GM19395 (cell line): ENCODE measurements around the gene RIPOR2.

Experiments used
- ATAC-seq: cut with Tn5 transposase; IDR thresholded peaks from one replicate; pipeline ENCODE4 v1.9.1; 2021; ENCODE audit warnings: mild to moderate bottlenecking, moderate library complexity; ENCODE audit not compliant: unreplicated experiment

RIPOR2 gene

GRCh38 chr6:24856246-24856599 lies 79.5 kb downstream of the RIPOR2 start:
- ATAC-seq: no peak

GRCh38 chr6:24855395-24856245 lies 80.1 kb downstream of the RIPOR2 start:
- ATAC-seq: no peak

GRCh38 chr6:24854077-24854666 lies 81.6 kb downstream of the RIPOR2 start:
- no peak for ATAC-seq

GRCh38 chr6:24851086-24851485 lies 84.7 kb downstream of the RIPOR2 start:
- ATAC-seq: no peak

GRCh38 chr6:24849713-24850112 lies 86.0 kb downstream of the RIPOR2 start:
- ATAC-seq: no peak

GRCh38 chr6:24848461-24848860 lies 87.3 kb downstream of the RIPOR2 start:
- ATAC-seq: no peak

- no peak for ATAC-seq
Observed at GRCh38 chr6:24847402-24847801, 88.4 kb downstream of the RIPOR2 start.

- ATAC-seq: no peak
Observed at GRCh38 chr6:24845578-24845977, 90.2 kb downstream of the RIPOR2 start.

- ATAC-seq: no peak
Observed at GRCh38 chr6:24844903-24845302, 90.9 kb downstream of the RIPOR2 start.

GRCh38 chr6:24844061-24844460 lies 91.7 kb downstream of the RIPOR2 start:
- ATAC-seq: no peak

- ATAC-seq: no peak
Observed at GRCh38 chr6:24840187-24840586, 95.6 kb downstream of the RIPOR2 start.

- no peak for ATAC-seq
Observed at GRCh38 chr6:24838994-24839393, 96.8 kb downstream of the RIPOR2 start.

GRCh38 chr6:24838081-24838480 lies 97.7 kb downstream of the RIPOR2 start:
- ATAC-seq: no peak

GRCh38 chr6:24836109-24836508 lies 99.7 kb downstream of the RIPOR2 start:
- no peak for ATAC-seq

GRCh38 chr6:24833711-24834386 lies 101.9 kb downstream of the RIPOR2 start:
- no peak for ATAC-seq

GRCh38 chr6:24832794-24833193 lies 103.0 kb downstream of the RIPOR2 start:
- ATAC-seq: no peak

- ATAC-seq: no peak
Observed at GRCh38 chr6:24831771-24832716, 103.7 kb downstream of the RIPOR2 start.

GRCh38 chr6:24829657-24830056 lies 106.1 kb downstream of the RIPOR2 start:
- ATAC-seq: no peak

GRCh38 chr6:24827970-24828369 lies 107.8 kb downstream of the RIPOR2 start:
- ATAC-seq: no peak

- ATAC-seq: no peak
Observed at GRCh38 chr6:24827162-24827561, 108.6 kb downstream of the RIPOR2 start.

GRCh38 chr6:24825130-24825630 lies 110.6 kb downstream of the RIPOR2 start:
- ATAC-seq: no peak
